WTC11 (cell line): ENCODE measurements around the gene NANOG.

ENCODE experiments used
- CTCF ChIP-seq: fragments of 200-600 bp; IDR thresholded peaks from 2 replicates; pipeline ENCODE4 v1.8.0; 2022; ENCODE audit warnings: antibody characterized with exemption
- E2F4 ChIP-seq: sonication (generic); formaldehyde crosslinking; IDR thresholded peaks from 2 replicates; pipeline ENCODE4 v1.8.1; 2022; ENCODE audit warnings: low read depth, mild to moderate bottlenecking, moderate library complexity, missing genetic modification reagents, borderline replicate concordance
- MXD4 ChIP-seq: fragments of 250-450 bp; sonication (Bioruptor Pico); IDR thresholded peaks from 2 replicates; pipeline ENCODE4 v1.8.0; 2021; ENCODE audit warnings: mild to moderate bottlenecking, moderate library complexity, borderline replicate concordance
- SP1 ChIP-seq: sonication (generic); formaldehyde crosslinking; conservative IDR thresholded peaks from 2 replicates; pipeline ENCODE4 v1.8.1; 2022; ENCODE audit warnings: missing genetic modification reagents
- TEAD1 ChIP-seq: sonication (generic); formaldehyde crosslinking; IDR thresholded peaks from 2 replicates; pipeline ENCODE4 v1.8.0; 2022; ENCODE audit warnings: mild to moderate bottlenecking, missing genetic modification reagents
- ZNF423 ChIP-seq: fragments of 250-450 bp; sonication (Bioruptor Pico); IDR thresholded peaks from 2 replicates; pipeline ENCODE4 v2.1.2; 2022; ENCODE audit warnings: mild to moderate bottlenecking, moderate library complexity
- ZNF671 ChIP-seq: fragments of 250-450 bp; sonication (Bioruptor Pico); IDR thresholded peaks from 2 replicates; pipeline ENCODE4 v1.8.0; 2021; ENCODE audit warnings: mild to moderate bottlenecking
- TF ChIP-seq, protein P1 (sequence below): sonication (generic); formaldehyde crosslinking; IDR thresholded peaks from 2 replicates; pipeline ENCODE4 v1.8.0; 2022; ENCODE audit warnings: mild to moderate bottlenecking, missing genetic modification reagents
- TF ChIP-seq, protein P2 (sequence below): sonication (generic); formaldehyde crosslinking; IDR thresholded peaks from 2 replicates; pipeline ENCODE4 v1.8.1; 2022; ENCODE audit warnings: low read depth, missing genetic modification reagents, borderline replicate concordance

DNA sequence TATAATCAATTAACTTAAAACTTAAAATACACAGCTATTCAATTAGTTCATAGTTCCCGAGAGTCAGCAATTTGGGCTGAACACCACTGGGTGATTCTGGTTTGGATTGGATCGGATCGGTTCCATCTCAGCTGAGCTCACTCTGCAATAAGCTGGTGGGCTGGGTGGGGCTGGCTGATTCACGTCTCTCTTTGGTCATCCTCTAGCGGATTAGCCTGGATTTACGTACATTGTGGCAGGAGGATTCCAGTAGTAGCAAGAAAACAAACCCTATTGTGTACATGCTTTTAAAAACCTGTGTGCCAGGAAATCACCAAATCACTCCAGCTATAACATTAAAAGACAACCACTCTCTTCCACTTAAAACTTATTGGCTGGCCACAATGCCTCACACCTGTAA is 38.9 kb upstream of the NANOG start:
- TF ChIP-seq E2F4 (no peak), TEAD1 (no peak), ZNF423 (CRISPR knock-in tag) (no peak), CTCF (no peak), MXD4 (CRISPR knock-in tag) (no peak), SP1 (CRISPR knock-in tag) (no peak), ZNF671 (no peak)
- TF ChIP-seq, protein P1, sequence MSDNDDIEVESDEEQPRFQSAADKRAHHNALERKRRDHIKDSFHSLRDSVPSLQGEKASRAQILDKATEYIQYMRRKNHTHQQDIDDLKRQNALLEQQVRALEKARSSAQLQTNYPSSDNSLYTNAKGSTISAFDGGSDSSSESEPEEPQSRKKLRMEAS = no peak
- TF ChIP-seq, protein P2, sequence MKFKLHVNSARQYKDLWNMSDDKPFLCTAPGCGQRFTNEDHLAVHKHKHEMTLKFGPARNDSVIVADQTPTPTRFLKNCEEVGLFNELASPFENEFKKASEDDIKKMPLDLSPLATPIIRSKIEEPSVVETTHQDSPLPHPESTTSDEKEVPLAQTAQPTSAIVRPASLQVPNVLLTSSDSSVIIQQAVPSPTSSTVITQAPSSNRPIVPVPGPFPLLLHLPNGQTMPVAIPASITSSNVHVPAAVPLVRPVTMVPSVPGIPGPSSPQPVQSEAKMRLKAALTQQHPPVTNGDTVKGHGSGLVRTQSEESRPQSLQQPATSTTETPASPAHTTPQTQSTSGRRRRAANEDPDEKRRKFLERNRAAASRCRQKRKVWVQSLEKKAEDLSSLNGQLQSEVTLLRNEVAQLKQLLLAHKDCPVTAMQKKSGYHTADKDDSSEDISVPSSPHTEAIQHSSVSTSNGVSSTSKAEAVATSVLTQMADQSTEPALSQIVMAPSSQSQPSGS (CRISPR knock-in tag) = no peak
